DMS53 treated with DMSO at 0.1 percent for 48 hours (cell line): ENCODE measurements around the gene LETMD1.
"Not testable (repeated sequence)": the region's sequence is repeated elsewhere in the genome, so short reads cannot be mapped to it uniquely, and the experiment has no call there.

ENCODE experiments used
- DNase-seq: peaks from one replicate; lab custom pipeline; 2025; ENCODE audit not compliant: unreplicated experiment; lab: John Stamatoyannopoulos, UW

The LETMD1 gene

GRCh38 chr12:51047655-51048540, at the start of gene LETMD1:
Gene LETMD1 (plus strand): TSS chr12:51048327. CDS start chr12:51048357, 30 bp downstream.
- peak; percentile 97 for DNase-seq

GRCh38 chr12:50999093-50999492, 49.0 kb upstream of the LETMD1 start:
- no peak for DNase-seq

GRCh38 chr12:51000245-51000644, 47.9 kb upstream of the LETMD1 start:
- DNase-seq, result no peak

- no peak for DNase-seq
These were observed 46.3 kb upstream of the LETMD1 start for GRCh38 chr12:51001799-51002198.

- DNase-seq, result no peak
These were observed 43.6 kb upstream of the LETMD1 start for GRCh38 chr12:51004504-51004903.

- DNase-seq, result no peak
These were observed 43.1 kb upstream of the LETMD1 start for GRCh38 chr12:51005030-51005429.

- DNase-seq, result peak; percentile 46
These were observed 42.5 kb upstream of the LETMD1 start for GRCh38 chr12:51005671-51006070.

- DNase-seq, result no peak
These were observed 39.6 kb upstream of the LETMD1 start for GRCh38 chr12:51008329-51009055.

- DNase-seq, result no peak
These were observed 39.1 kb upstream of the LETMD1 start for GRCh38 chr12:51009056-51009440.

- no peak for DNase-seq
These were observed 36.2 kb upstream of the LETMD1 start for GRCh38 chr12:51011955-51012354.

GRCh38 chr12:51012570-51013236, 35.4 kb upstream of the LETMD1 start:
- DNase-seq, result no peak

- DNase-seq, result no peak
These were observed 34.7 kb upstream of the LETMD1 start for GRCh38 chr12:51013441-51013840.

- DNase-seq, result not testable (repeated sequence)
These were observed 33.7 kb upstream of the LETMD1 start for GRCh38 chr12:51014467-51014866.

- DNase-seq, result no peak
These were observed 30.7 kb upstream of the LETMD1 start for GRCh38 chr12:51017452-51017851.

GRCh38 chr12:51018956-51019355, 29.2 kb upstream of the LETMD1 start:
- no peak for DNase-seq

- DNase-seq, result no peak
These were observed 28.2 kb upstream of the LETMD1 start for GRCh38 chr12:51019927-51020326.

- no peak for DNase-seq
These were observed 27.5 kb upstream of the LETMD1 start for GRCh38 chr12:51020448-51021182.

GRCh38 chr12:51021694-51022093, 26.4 kb upstream of the LETMD1 start:
- DNase-seq, result no peak

GRCh38 chr12:51023625-51024382, 24.3 kb upstream of the LETMD1 start:
- DNase-seq, result no peak

GRCh38 chr12:51025338-51025835, 22.7 kb upstream of the LETMD1 start:
- no peak for DNase-seq
